HG03521 (cell line): ENCODE results near the gene GNG13.
"Not testable (repeated sequence)": the region's sequence is repeated elsewhere in the genome, so short reads cannot be mapped to it uniquely, and the experiment has no call there.

ENCODE experiments used
- ATAC-seq: cut with Tn5 transposase; IDR thresholded peaks from one replicate; pipeline ENCODE4 v1.9.1; 2021; ENCODE audit warnings: mild to moderate bottlenecking, moderate library complexity; ENCODE audit not compliant: unreplicated experiment

The GNG13 gene

GRCh38 chr16:832652-833336 lies 32.3 kb upstream of the GNG13 start:
- ATAC-seq = no peak

DNA sequence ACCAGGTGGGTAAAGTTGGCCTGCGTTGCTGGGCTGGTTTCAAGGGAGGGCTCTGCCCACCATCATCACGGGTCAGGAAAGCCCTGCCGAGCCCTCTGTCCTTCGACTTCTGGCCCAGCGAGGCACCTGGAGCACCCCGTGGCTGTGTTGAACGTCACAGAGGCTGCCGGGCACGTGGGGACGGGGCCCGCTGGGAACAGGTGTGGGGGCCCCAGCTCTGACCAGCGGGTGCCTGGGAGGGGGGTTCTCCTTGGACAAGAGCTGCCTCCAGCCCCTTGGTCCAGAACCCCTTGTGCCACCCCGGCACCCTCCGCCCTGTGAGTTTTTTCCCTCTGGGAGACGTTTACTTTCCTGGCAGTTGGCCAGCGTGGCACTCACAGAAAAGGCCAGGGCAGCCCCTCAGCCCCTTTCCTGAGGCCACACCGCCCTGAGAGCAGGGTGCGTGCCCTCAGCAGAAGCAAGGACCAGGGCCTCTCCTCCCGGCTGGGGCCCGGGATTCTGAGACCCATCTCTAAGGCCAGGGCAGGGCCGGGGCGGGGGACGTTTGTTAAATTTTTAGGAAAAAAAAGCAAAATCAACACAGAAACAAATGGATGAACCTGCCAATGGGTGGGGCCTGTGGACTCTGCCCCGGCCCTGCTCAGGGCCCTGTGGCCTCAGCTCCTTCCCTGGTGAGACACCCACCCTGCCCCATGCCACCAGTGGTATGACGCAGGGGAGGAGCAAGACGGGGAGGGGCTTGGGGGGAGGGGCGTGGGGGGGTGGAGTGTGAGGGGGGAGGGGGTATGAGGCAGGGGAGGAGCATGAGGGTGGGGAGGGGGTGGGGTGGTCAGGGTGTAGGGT lies 31.3 kb upstream of the GNG13 start:
- ATAC-seq = no peak

DNA sequence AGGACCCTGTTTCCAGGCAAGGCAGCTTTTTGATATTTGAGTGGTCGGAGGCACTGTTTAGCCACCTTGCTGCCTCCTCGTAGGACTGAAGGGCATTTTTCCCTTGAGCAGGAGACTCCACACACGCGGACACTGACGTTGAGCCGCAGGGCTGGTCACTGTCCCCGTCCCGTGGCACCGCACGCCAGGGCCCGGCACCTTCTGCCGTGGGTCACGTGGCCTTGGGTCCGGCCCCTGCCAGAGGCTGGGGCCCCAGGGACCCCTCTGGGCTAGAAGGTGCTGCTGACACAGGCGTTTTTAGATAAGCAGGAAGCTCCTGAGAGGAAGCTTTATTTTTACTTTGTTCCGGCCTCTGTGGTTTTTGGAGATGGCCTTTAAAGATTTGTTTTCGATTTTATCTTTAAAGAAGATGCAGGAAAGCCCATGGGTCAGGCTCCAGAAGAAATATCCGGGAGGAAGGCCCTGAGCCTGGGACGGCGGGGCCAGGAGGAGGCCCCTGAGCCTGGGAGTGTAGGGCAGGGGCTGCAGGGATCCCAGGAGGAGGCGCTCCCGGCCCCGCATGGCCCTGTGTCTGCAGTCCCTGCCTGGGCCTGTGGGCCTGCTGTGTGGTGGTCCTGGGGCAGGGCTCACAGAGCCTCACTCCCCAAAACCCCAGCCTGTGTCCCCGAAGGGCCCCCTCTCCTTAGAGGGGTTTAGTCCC lies 30.5 kb upstream of the GNG13 start:
- ATAC-seq = no peak

DNA sequence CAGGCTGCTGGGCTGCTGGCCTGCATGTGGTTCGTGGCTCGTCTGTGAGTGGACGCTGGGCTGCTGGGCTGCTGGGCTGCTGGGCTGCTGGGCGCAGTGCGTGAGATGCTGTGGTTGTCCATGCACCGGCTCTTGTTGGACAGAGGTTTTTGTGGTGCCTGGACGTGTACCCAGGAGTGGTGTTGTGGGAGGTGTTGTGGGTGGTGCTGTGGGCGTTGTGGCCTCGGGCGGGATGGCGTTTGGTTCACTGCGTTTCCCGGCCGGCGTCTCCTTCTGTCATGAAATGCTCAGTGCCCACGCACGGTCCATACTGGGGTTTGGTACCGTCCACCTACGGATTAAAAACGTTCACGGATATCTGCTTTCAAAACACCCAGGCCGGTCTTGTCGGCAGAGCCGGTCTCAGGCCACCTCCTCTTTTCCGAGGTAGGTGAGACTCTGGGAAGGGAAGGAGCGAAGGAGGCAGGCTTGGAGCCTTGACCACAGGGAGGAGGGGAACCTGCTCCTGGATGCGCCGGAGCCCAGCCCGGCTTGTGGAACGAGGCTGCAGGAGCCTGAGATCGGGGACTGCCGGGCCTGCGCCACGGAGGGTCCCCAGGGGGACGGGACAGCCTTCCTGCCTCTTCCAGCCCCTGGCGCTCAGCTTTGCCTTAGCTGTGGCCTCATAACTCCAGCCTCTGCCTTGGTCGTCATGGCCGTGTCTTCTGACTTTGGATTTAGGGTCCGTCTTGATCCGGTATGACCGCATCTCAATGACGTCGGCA lies 29.8 kb upstream of the GNG13 start:
- ATAC-seq = no peak

DNA sequence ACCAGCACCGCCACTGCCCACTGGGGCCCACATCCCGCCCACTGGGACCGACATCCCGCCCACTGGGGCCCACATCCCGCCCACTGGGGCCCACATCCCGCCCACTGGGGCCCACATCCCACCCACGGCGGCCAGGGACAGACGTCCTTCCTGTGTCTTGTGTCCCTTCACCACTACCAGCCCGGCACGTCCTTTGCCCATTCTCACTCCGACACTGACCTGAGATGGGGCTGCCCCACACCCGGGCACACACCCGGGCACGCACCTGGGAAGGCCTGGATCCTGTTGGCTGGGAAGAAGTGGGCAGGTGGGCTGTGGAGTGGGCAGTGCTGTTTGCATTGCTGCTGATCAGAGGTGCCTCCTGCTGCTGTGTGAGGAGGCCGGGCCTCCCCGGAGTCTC lies 28.4 kb upstream of the GNG13 start:
- no peak for ATAC-seq

GRCh38 chr16:827513-827912 lies 27.0 kb upstream of the GNG13 start:
- no peak for ATAC-seq

DNA sequence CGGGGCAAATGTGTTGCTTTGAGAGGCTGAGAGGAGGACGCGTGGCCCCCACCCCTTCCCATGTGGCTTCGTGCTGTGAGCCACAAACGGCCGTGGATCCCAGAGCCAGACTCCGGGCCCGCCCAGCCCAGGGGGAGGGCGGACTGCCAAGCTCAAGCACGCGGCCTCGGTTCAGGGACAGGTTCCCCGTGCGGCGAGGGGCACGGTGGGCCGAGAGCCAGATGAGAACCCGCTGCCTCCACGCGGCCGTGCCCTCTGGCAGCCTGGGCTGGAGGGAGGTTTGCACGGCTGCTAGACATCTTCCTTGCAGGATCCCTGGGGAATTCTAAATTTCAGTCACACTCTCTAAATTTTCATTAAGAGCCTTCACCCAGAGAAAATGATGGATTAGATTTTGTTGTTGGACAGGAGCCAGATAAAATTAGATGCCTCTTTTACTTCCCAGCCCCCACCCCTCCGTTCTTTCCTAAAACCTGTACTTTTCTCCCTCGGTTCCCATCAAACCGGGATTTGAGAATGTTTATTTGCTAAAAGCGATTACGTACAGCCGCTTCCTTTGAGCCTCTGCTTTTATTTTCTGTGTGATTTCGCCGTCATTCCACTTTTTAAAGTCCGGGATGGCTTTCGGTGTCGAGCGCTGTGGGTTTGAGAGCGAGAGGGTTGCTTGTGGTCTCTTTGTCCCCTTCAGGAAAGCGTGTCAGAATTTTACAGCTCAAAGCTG lies 25.0 kb upstream of the GNG13 start:
- no peak for ATAC-seq

DNA sequence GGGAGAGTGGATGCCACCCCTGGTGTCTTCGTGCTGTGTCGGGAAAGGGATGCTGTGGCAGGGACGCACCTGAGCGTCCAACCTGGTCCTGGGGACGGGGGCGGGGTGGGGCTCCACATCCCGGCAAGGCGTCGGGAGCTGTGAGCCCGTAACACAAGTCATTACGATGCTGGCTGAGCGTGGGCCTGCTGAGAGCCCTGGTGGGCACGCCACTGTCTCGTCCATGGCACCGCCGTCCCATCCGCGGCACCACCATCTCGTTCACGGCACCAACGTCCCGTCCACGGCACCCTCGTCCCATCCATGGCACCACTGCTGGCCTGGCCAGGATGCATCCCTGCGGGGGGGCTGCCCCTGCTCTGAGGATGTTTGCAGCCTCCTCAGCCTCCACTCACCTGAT lies 24.1 kb upstream of the GNG13 start:
- ATAC-seq = no peak

DNA sequence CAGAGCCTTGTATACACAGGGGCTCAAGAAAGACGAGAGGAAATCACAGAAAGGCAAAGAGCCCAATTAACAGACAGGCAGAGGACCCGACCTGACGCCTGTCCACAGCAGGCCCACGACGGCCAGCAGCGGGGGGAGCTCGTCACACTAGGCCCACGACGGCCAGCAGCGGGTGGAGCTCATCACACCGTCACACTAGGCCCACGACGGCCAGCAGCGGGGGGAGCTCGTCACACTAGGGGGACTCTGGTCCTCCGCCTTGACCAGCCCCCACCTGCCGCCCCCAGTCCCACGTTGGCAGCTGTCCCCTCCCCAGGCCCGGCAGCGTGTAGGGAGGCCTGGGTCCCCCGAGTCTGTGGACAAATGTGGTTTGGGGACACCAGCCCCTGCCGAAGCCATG lies 23.7 kb upstream of the GNG13 start:
- ATAC-seq = no peak

GRCh38 chr16:822909-823297 lies 22.4 kb upstream of the GNG13 start:
- ATAC-seq = no peak

DNA sequence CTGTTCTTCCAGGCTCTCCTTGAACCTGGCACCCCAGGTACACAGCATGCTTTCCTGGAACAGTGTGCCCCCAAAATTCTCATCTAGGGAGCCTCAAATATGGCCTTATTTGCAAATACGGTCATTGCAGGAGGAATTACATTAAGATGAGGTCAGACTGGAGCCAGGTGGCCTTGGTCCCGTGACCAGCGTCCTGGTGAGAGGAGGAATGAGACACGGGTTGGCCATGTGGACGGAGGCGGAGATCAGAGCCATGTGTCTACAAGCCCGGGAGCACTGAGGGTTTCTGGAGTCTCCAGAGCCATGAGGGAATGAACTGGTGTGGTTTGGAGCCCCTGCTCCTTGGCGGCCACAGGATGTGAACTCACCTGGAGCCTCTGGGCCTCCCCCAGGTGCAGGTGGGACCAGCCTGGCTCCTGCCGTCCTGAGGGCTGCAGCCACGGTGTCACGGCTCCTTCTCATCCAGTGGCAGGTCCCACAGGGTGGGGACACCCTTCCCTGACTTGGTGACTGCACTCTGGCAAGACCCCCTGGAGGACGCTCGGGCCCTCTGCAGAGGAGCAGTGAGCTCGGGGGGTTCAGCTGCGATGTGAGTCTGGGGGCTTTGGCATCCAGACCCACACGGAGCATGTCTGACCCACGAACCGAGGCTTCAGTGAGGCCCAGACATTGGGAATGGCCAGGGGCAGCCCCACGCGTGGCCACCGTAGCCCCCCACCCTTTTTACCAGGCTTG lies 21.8 kb upstream of the GNG13 start:
- ATAC-seq = no peak

- ATAC-seq = no peak
These were observed 21.2 kb upstream of the GNG13 start for GRCh38 chr16:821751-822150.

DNA sequence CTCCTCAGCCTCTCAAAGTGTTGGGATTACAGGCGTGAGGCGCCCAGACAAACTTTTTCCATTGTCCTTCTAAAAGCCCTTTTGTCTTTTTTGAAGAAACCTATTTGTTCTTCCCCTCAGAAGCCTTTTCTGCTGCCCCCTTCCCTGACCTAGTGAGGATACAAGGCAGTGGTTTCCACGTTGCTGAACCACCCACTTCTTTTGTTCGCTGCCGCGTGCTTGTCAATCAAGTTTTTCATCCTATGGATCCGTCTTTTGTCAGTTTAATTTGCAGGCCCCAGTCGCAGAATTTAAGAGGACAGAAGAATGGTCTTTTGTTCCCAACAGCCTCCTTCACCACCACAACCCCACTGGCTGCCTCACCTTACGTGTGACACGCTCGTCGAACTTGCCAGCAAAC lies 20.2 kb upstream of the GNG13 start:
- no peak for ATAC-seq

DNA sequence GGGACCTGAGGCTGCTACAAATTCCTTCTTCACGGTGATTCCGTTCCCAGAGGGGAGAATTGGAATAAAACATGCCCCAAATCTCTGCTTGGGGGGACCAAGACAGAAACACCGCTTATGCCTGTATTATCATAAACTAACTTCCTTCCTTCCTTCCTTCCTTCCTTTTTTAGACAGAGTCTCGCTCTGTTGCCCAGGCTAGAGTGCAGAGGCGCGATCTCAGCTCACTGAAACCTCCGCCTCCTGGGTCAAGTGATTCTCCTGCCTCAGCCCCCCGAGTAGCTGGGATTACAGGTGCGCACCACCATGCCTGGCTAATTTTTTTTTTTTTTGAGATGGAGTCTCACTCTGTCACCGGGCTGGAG lies 19.5 kb upstream of the GNG13 start:
- not testable (repeated sequence) for ATAC-seq

GRCh38 chr16:819336-820043 lies 19.0 kb upstream of the GNG13 start:
- no peak for ATAC-seq

GRCh38 chr16:818592-818991 lies 18.1 kb upstream of the GNG13 start:
- no peak for ATAC-seq

DNA sequence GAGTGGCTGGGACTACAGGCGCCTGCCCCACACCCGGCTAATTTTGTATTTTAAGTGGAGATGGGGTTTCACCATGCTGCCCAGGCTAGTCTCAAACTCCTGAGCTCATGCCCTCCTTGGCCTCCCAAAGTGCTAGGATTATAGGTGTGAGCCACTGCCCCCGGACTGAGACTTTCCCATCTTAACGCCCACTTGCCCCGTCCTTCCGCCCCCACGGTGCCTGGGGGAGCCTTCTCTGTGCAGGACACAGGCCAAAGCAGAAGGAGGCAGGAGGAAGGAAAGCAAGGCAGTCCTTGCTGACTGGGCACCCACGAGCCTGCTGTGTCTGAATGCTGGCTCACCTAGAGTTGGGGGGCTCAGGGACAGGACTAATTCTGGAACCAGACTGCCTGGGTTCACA lies 17.6 kb upstream of the GNG13 start:
- no peak for ATAC-seq

DNA sequence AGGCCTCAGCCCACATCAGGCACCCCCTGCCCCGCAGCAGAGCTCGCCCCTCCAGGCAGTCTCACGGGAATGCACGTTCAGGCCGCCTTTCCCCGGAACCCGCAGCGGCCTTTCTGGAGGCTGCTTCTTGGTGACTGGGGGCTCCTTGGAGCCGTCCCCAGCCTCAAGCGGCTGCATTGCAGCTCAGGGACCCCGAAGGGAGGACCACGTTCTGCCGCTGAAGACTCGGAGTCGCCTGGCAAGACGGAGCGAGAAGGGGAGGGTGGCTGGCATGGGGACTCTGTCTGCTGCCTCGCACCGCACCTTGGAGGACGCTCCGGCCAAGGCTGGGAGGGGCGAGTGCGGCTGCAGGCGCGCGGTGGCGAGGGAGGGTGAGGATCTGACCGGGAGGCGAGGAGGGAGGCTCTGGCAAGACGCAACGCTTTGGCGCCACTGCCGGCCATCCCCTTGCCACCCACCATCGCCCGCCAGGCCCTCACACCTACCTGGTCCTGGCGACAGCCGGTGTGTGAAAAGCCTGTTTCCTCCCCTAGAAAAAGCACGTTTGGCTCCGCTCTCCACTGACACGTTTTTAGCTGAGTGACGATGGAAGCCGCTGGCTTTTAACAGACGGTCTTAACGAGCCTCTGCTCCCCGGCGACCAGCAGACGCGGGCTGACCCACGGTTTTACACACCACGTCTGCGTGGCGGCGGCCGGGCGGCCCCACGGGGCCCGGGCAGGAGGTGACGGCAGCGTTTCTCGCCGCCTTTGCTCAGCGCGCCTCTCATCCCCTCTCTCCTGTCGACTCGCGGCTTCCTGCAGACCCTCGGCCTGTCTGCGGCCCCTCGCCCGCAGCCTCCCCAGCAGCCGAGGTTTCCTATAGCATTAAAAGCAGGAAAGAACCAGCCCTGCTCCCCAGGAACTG lies 16.7 kb upstream of the GNG13 start:
- ATAC-seq = no peak
